ENCODE measurements around the gene TBC1D22B.

DNA sequence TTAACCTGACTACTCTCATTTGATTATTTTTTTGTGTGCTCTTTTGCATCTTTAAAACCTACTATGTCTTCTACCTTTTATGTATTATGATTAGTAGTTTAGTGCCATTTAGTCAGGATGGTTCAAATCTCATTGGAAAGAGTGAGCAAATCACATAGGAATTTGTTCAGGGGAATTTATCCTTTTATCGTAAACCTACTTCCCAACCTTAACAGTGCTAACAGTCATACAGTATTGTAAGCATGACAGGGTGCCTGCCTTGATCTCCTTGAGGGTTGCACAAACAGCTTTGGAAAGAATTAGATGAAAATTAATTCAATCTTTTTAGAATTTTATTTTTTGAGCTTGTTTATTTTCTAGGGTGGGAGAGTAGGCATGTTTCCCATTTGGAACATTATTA is 114.5 kb downstream of the TBC1D22B start:
- TF ChIP-seq POLR2A (IDR thresholded peaks at IDR 0.05; ENCODE audit: low read depth, low read length): no peak
- TF ChIP-seq TAF1 (IDR thresholded peaks at IDR 0.05; ENCODE audit: low read depth, low read length): no peak
- TF ChIP-seq POLR2AphosphoS5 (IDR thresholded peaks at IDR 0.05; ENCODE audit: low read depth, low read length): no peak
- no peak for TF ChIP-seq SPI1 (IDR thresholded peaks at IDR 0.05; ENCODE audit: low read depth, low read length)
- no peak for TF ChIP-seq PAX5 (IDR thresholded peaks at IDR 0.05; ENCODE audit: insufficient read depth, low read length, severe bottlenecking)

Measured in GM12891 (cell line).